ENCODE results near the gene COL4A6. TPM values are rescaled to one million over a fixed set of nuclear protein-coding genes. Genes with fewer than 3 reads are reported as not detected.

The COL4A6 gene
- total and polyA plus RNA-seq, 4 donors: 10.7 to 39.4 (median 12.1) TPM

- Histone ChIP-seq H3K27ac (ENCODE audit: low read depth, low read length) (no peak overlapping the region), H3K36me3 (ENCODE audit: control insufficient read depth, insufficient read depth, low read length) (no peaks in the 10 kb centered on the region), H3K9me3 (ENCODE audit: control insufficient read depth, insufficient read depth, low read length) (no peaks in the 10 kb centered on the region), H3K4me3 (ENCODE audit: low read depth, low read length) (no peak overlapping the region), H3K4me1 (ENCODE audit: control insufficient read depth, insufficient read depth, low read length) (no peaks in the 10 kb centered on the region), H3K27me3 (ENCODE audit: control insufficient read depth, insufficient read depth, low read length) (peaks cover 17% of the 10 kb centered on the region)
- WGBS (ENCODE audit: insufficient coverage): 20% methylated on average over 1 of the region's 3 CpGs
- DNase-seq (ENCODE audit: low read depth in 4 of 6, low spot score in 6 of 6): peak in 2 of 6 donors; percentile 27 to 29
These were observed 90.4 kb downstream of the COL4A6 start for GRCh38 chrX:108347800-108348199.

DNA sequence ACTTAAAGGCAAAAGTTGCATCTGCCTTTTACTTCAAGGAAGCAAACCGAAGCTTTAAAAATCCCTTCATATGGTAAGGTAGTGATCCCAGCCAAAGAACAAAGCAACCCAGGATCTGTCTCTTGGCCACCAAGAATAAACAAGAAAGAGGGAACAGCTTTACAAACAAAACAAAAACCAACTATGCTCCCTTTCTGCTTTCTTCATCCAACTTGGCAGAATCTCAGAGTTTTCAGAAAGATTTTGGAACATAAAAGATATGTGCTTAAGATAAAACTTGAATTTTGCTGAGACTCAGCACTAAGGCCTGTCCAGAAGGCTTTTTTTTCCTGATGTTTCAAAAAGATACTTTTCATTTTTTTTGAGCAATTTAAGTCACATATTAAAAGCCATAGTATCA lies 94.0 kb downstream of the COL4A6 start:
- Histone ChIP-seq H3K9me3 (ENCODE audit: control insufficient read depth, insufficient read depth, low read length) (no peaks in the 10 kb centered on the region), H3K27me3 (ENCODE audit: control insufficient read depth, insufficient read depth, low read length) (peaks cover 11% of the 10 kb centered on the region), H3K4me3 (ENCODE audit: low read depth, low read length) (no peak overlapping the region), H3K36me3 (ENCODE audit: control insufficient read depth, insufficient read depth, low read length) (no peaks in the 10 kb centered on the region), H3K27ac (ENCODE audit: low read depth, low read length) (no peak overlapping the region), H3K4me1 (ENCODE audit: control insufficient read depth, insufficient read depth, low read length) (no peaks in the 10 kb centered on the region)
- no CpG with 5 or more reads among the region's 1 CpG for WGBS (ENCODE audit: insufficient coverage)
- peak in 1 of 6 donors; percentile 47 for DNase-seq (ENCODE audit: low read depth in 4 of 6, low spot score in 6 of 6)

DNA sequence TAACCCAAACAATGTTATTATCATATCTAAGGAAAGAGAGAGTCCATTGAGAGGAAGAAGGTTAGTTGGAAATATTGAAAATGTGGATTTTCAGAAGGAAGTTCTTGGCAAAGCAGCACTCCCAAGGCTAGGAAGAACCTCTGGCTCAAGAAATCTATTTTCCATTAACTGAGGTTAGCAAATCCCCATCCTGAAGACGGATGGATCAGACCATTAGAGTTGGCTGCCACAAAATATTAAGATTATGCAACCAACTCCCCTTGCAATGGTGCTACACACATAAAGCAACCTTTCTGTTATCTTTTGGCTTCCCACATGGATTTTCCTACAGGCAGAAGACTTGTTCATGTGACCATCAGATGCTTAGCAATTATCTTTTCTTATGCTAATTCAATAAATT lies 96.3 kb downstream of the COL4A6 start:
- no peaks in the 10 kb centered on the region for H3K36me3 ChIP-seq (ENCODE audit: control insufficient read depth, insufficient read depth, low read length)
- H3K4me3 ChIP-seq (ENCODE audit: low read depth, low read length): no peak overlapping the region
- DNase-seq (ENCODE audit: low read depth in 4 of 6, low spot score in 6 of 6): no peak
- H3K9me3 ChIP-seq (ENCODE audit: control insufficient read depth, insufficient read depth, low read length): no peaks in the 10 kb centered on the region
- no peak overlapping the region for H3K27ac ChIP-seq (ENCODE audit: low read depth, low read length)
- H3K27me3 ChIP-seq (ENCODE audit: control insufficient read depth, insufficient read depth, low read length): peaks cover 12% of the 10 kb centered on the region
- H3K4me1 ChIP-seq (ENCODE audit: control insufficient read depth, insufficient read depth, low read length): no peaks in the 10 kb centered on the region
- 57% methylated on average over 1 of the region's 1 CpG for WGBS (ENCODE audit: insufficient coverage)

DNA sequence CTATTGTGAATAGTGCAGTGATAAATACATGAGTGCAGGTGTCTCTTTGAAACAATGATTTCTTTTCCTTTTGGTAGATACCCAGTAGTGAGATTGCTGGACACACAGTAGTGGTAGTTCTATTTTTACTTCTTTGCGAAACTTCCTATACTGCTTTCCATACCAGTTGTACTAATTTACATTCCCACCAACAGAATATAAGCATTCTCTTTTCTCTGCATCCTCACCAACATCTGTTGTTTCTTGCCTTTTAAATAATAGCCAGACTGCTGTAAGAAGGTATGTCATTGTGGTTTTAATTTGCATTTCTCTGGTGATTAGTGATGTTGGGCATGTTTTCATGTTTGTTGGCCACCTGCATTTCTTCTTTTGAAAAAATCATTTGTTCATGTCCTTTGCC lies 105.9 kb downstream of the COL4A6 start:
- Histone ChIP-seq H3K36me3 (ENCODE audit: control insufficient read depth, insufficient read depth, low read length) (no peaks in the 10 kb centered on the region), H3K9me3 (ENCODE audit: control insufficient read depth, insufficient read depth, low read length) (no peaks in the 10 kb centered on the region), H3K27ac (ENCODE audit: low read depth, low read length) (no peak overlapping the region), H3K4me3 (ENCODE audit: low read depth, low read length) (no peak overlapping the region), H3K4me1 (ENCODE audit: control insufficient read depth, insufficient read depth, low read length) (no peaks in the 10 kb centered on the region), H3K27me3 (ENCODE audit: control insufficient read depth, insufficient read depth, low read length) (no peaks in the 10 kb centered on the region)
- DNase-seq (ENCODE audit: low read depth in 4 of 6, low spot score in 6 of 6): no peak
- WGBS (ENCODE audit: insufficient coverage): no CpG with 5 or more reads among the region's 1 CpG

DNA sequence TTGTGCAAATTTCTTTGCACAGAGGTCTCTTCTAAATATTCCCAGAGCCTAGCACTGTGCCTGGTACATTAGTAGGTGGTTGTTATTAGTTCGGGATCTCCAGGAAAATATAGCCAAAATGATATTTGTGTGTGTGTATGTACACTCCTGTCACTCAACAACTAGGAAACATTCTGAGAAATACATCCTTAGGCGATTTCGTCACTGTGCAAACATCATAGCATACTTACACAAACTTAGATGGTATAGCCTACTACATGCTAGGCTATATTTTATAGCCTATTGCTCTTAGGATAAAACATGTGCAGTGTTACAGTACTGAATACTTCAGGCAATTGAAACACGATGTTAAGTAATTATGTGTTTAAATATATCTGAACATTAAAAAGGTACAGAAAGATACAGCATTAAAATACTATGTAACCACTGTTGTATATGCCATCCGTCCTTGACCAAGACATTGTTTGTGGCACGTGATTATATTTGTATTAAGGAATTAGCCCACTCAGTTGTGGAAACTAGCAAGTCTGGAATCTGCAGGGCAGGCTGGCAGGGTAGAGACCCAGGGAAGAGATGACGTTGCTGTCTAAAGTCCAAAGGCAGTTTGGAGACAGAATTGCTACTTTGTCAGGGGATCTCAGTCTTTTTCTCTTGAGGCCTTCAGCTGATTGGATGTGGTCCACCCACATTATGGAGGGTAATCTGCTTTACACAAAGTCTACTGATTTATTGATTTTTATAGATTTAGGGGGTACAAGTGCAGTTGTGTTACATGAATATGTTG lies 106.9 kb downstream of the COL4A6 start:
- peaks cover under 1% of the 10 kb centered on the region for H3K27me3 ChIP-seq (ENCODE audit: control insufficient read depth, insufficient read depth, low read length)
- 47% methylated on average over 2 of the region's 7 CpGs for WGBS (ENCODE audit: insufficient coverage)

DNA sequence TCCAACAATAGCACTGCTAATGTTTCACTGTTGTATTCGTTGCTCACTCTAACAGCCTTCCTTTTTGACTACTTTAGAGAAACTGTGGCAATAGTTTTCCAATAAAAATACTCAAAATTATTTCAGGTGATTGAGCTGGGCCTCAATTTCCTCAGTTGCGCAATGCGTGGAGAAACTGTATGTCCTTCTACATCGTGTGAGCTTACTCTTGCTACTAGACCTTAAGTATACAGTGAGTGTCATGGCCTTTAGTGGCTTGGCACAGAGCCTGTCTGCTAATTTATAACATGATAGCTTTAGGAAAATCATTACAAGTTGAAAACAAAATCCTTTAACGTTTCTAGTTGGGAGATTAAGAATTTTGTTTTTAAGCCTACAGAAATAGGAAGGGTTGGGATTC lies 114.5 kb downstream of the COL4A6 start:
- Histone ChIP-seq H3K27ac (ENCODE audit: low read depth, low read length) (no peak overlapping the region), H3K4me1 (ENCODE audit: control insufficient read depth, insufficient read depth, low read length) (no peaks in the 10 kb centered on the region), H3K4me3 (ENCODE audit: low read depth, low read length) (no peak overlapping the region), H3K9me3 (ENCODE audit: control insufficient read depth, insufficient read depth, low read length) (no peaks in the 10 kb centered on the region), H3K36me3 (ENCODE audit: control insufficient read depth, insufficient read depth, low read length) (no peaks in the 10 kb centered on the region), H3K27me3 (ENCODE audit: control insufficient read depth, insufficient read depth, low read length) (peaks cover 3% of the 10 kb centered on the region)
- 73% methylated on average over 2 of the region's 5 CpGs for WGBS (ENCODE audit: insufficient coverage)
- no peak for DNase-seq (ENCODE audit: low read depth in 4 of 6, low spot score in 6 of 6)

More for the DNA sequence above, 106.9 kb downstream of the COL4A6 start:
- no peak for DNase-seq (ENCODE audit: low read depth in 4 of 6, low spot score in 6 of 6)
- no peak overlapping the region for H3K4me3 ChIP-seq (ENCODE audit: low read depth, low read length)
- no peak overlapping the region for H3K27ac ChIP-seq (ENCODE audit: low read depth, low read length)
- H3K4me1 ChIP-seq (ENCODE audit: control insufficient read depth, insufficient read depth, low read length): no peaks in the 10 kb centered on the region
- no peaks in the 10 kb centered on the region for H3K36me3 ChIP-seq (ENCODE audit: control insufficient read depth, insufficient read depth, low read length)
- H3K9me3 ChIP-seq (ENCODE audit: control insufficient read depth, insufficient read depth, low read length): no peaks in the 10 kb centered on the region

DNA sequence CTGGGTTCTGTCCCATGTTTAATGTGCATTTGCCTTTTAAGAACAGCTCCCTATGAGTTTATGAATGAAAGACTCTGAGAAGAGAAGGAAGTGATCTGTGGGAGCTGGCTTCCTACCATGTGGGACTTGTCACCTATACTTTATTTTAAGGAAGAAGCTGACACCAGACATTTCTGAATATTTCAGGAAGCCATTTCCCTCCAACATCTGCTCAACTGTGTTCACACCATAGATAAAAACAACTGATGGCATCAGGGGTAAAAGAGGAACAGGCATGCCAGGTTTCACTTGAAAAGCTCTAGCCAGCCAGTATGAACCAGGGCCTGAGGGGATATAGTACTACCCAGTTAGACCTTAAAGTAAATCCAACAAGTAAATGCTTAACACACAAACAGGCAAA lies 116.0 kb downstream of the COL4A6 start:
- H3K4me3 ChIP-seq (ENCODE audit: low read depth, low read length): no peak overlapping the region
- H3K27me3 ChIP-seq (ENCODE audit: control insufficient read depth, insufficient read depth, low read length): peaks cover 3% of the 10 kb centered on the region
- DNase-seq (ENCODE audit: low read depth in 4 of 6, low spot score in 6 of 6): no peak
- H3K9me3 ChIP-seq (ENCODE audit: control insufficient read depth, insufficient read depth, low read length): no peaks in the 10 kb centered on the region
- no peaks in the 10 kb centered on the region for H3K4me1 ChIP-seq (ENCODE audit: control insufficient read depth, insufficient read depth, low read length)
- H3K27ac ChIP-seq (ENCODE audit: low read depth, low read length): no peak overlapping the region
- H3K36me3 ChIP-seq (ENCODE audit: control insufficient read depth, insufficient read depth, low read length): no peaks in the 10 kb centered on the region

- peaks cover 2% of the 10 kb centered on the region for H3K27me3 ChIP-seq (ENCODE audit: control insufficient read depth, insufficient read depth, low read length)
- no peak for DNase-seq (ENCODE audit: low read depth in 4 of 6, low spot score in 6 of 6)
- H3K4me3 ChIP-seq (ENCODE audit: low read depth, low read length): no peak overlapping the region
- no peaks in the 10 kb centered on the region for H3K9me3 ChIP-seq (ENCODE audit: control insufficient read depth, insufficient read depth, low read length)
- no peaks in the 10 kb centered on the region for H3K4me1 ChIP-seq (ENCODE audit: control insufficient read depth, insufficient read depth, low read length)
- no peaks in the 10 kb centered on the region for H3K36me3 ChIP-seq (ENCODE audit: control insufficient read depth, insufficient read depth, low read length)
- H3K27ac ChIP-seq (ENCODE audit: low read depth, low read length): no peak overlapping the region
- WGBS (ENCODE audit: insufficient coverage): no CpG with 5 or more reads among the region's 1 CpG
These were observed 121.8 kb downstream of the COL4A6 start for GRCh38 chrX:108316456-108316855.

DNA sequence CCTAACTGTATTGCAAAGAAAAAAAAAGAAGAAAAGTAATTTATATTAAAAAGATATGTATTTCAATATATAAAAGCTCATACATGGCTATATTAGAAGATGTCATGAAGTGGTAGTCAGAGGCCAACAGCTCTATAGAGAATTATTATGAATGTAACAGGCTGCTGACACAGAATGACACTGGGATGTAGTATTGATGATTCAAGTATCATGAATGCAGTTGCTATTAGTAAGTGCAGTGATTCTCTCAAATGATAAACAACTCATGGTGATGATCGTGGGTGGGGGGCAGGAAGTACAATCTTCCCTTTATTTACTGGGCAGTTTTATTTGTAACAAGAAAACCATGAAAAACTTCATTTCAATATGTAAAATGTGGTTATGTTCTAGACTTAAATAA lies 124.6 kb downstream of the COL4A6 start:
- no CpG with 5 or more reads among the region's 1 CpG for WGBS (ENCODE audit: insufficient coverage)
- peaks cover 2% of the 10 kb centered on the region for H3K27me3 ChIP-seq (ENCODE audit: control insufficient read depth, insufficient read depth, low read length)
- no peak for DNase-seq (ENCODE audit: low read depth in 4 of 6, low spot score in 6 of 6)
- no peak overlapping the region for H3K27ac ChIP-seq (ENCODE audit: low read depth, low read length)
- H3K4me1 ChIP-seq (ENCODE audit: control insufficient read depth, insufficient read depth, low read length): no peaks in the 10 kb centered on the region
- no peak overlapping the region for H3K4me3 ChIP-seq (ENCODE audit: low read depth, low read length)
- H3K9me3 ChIP-seq (ENCODE audit: control insufficient read depth, insufficient read depth, low read length): no peaks in the 10 kb centered on the region
- no peaks in the 10 kb centered on the region for H3K36me3 ChIP-seq (ENCODE audit: control insufficient read depth, insufficient read depth, low read length)

GRCh38 chrX:108312957-108313356 lies 125.3 kb downstream of the COL4A6 start:
- 17% methylated on average over 1 of the region's 1 CpG for WGBS (ENCODE audit: insufficient coverage)
- Histone ChIP-seq H3K36me3 (ENCODE audit: control insufficient read depth, insufficient read depth, low read length) (no peaks in the 10 kb centered on the region), H3K27ac (ENCODE audit: low read depth, low read length) (no peak overlapping the region), H3K4me3 (ENCODE audit: low read depth, low read length) (no peak overlapping the region), H3K27me3 (ENCODE audit: control insufficient read depth, insufficient read depth, low read length) (peaks cover 2% of the 10 kb centered on the region), H3K4me1 (ENCODE audit: control insufficient read depth, insufficient read depth, low read length) (no peaks in the 10 kb centered on the region), H3K9me3 (ENCODE audit: control insufficient read depth, insufficient read depth, low read length) (no peaks in the 10 kb centered on the region)
- DNase-seq (ENCODE audit: low read depth in 4 of 6, low spot score in 6 of 6): peak in 5 of 6 donors; percentile 15 to 72 (median 21)

All from spinal cord (tissue), 10 donors.